ENCODE results near the gene LGALS1. TPM values are rescaled to one million over a fixed set of nuclear protein-coding genes. Genes with fewer than 3 reads are reported as not detected.

The LGALS1 gene
- total RNA-seq, 6 experiments from 2014 or later, result 34.7 to 267 (median 141) TPM

GRCh38 chr22:37705205-37705604, 29.8 kb downstream of the LGALS1 start:
- intact Hi-C loops (cut with DNase I), result no loop called here
- H3K9me3 ChIP-seq, result no peaks in the 10 kb centered on the region
- 94% methylated on average over 3 of the region's 3 CpGs for WGBS (ENCODE audit: insufficient coverage, low coverage, low lambda C conversion rate, missing lambda C conversion rate)
- no peak overlapping the region for H3K4me3 ChIP-seq
- DNase-seq (no peak), ATAC-seq (no peak)
- H3K36me3 ChIP-seq, result no peaks in the 10 kb centered on the region
- no peak overlapping the region for H3K27ac ChIP-seq
- TF ChIP-seq, protein P1, sequence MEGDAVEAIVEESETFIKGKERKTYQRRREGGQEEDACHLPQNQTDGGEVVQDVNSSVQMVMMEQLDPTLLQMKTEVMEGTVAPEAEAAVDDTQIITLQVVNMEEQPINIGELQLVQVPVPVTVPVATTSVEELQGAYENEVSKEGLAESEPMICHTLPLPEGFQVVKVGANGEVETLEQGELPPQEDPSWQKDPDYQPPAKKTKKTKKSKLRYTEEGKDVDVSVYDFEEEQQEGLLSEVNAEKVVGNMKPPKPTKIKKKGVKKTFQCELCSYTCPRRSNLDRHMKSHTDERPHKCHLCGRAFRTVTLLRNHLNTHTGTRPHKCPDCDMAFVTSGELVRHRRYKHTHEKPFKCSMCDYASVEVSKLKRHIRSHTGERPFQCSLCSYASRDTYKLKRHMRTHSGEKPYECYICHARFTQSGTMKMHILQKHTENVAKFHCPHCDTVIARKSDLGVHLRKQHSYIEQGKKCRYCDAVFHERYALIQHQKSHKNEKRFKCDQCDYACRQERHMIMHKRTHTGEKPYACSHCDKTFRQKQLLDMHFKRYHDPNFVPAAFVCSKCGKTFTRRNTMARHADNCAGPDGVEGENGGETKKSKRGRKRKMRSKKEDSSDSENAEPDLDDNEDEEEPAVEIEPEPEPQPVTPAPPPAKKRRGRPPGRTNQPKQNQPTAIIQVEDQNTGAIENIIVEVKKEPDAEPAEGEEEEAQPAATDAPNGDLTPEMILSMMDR (IDR thresholded peaks at IDR 0.05), result no peak
- no peak for TF ChIP-seq POLR2A (IDR thresholded peaks at IDR 0.05)
- no peaks in the 10 kb centered on the region for H3K27me3 ChIP-seq
- H3K4me1 ChIP-seq, result no peaks in the 10 kb centered on the region

DNA sequence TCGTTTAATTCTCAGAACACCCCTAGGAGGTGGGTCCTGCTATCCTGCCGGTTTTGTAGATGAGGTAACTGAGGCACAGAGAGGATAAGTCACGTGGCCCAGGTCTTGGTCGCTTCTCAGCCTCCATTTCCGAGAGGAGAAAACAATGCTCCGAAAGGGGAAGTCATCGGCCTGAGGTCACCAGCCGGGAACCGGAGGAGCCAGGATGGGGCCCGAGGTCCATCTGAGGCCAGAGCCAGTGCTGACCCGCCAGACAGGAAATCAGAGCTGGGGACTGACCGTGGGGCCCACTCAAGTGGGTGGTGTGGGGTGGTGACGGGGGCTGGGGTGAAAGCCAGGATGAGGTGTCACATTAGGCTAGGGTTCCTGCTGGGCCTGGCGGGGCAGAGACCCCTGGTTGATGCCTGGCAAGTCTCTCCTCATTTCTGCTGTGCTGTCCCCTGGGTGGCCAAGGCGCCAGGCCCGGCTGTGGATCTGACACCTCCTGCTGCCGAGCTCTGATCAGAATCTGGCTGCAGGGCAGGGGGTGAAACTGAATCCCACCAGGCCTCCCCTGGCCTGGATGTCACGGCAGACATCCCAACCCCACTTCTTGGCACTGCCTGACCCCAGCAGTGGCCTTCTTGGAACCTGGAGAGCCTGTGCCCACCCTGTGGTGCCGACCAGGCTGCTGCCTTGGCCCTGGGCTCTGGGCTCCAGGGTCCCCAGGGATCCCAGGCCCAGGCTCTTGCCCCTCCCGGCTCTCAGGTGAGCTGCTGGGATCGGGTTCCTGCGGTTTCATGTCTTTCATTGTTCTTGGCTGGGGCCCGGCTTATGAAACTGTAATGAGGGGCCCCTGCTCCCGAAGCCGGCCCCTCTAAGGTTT, 33.4 kb downstream of the LGALS1 start:
- WGBS (ENCODE audit: insufficient coverage, low coverage, low lambda C conversion rate, missing lambda C conversion rate), result 45% methylated on average over 12 of the region's 25 CpGs
- TF ChIP-seq POLR2A (IDR thresholded peaks at IDR 0.05), result no peak
- TF ChIP-seq, protein P1 (IDR thresholded peaks at IDR 0.05), result no peak
- Histone ChIP-seq H3K9me3 (no peaks in the 10 kb centered on the region), H3K27ac (no peak overlapping the region), H3K27me3 (no peaks in the 10 kb centered on the region), H3K36me3 (no peaks in the 10 kb centered on the region), H3K4me3 (no peak overlapping the region), H3K4me1 (no peaks in the 10 kb centered on the region)
- DNase-seq (peak in 2 of 3 donors; percentile 64 to 72), ATAC-seq (peak; percentile 76 to 92 (median 82))
- intact Hi-C loops (cut with DNase I), result no loop called here

GRCh38 chr22:37709445-37709765, 34.0 kb downstream of the LGALS1 start:
- Histone ChIP-seq H3K27me3 (no peaks in the 10 kb centered on the region), H3K4me1 (no peaks in the 10 kb centered on the region), H3K4me3 (no peak overlapping the region), H3K27ac (no peak overlapping the region), H3K36me3 (no peaks in the 10 kb centered on the region), H3K9me3 (no peaks in the 10 kb centered on the region)
- no CpG with 5 or more reads among the region's 15 CpGs for WGBS (ENCODE audit: insufficient coverage, low coverage, low lambda C conversion rate, missing lambda C conversion rate)
- DNase-seq, result no peak
- ATAC-seq, result peak in 1 of 4 donors; percentile 18
- TF ChIP-seq POLR2A (IDR thresholded peaks at IDR 0.05), result no peak
- TF ChIP-seq, protein P1 (IDR thresholded peaks at IDR 0.05), result no peak
- intact Hi-C loops (cut with DNase I), result no loop called here

GRCh38 chr22:37710675-37711074, 35.2 kb downstream of the LGALS1 start:
- H3K4me1 ChIP-seq, result no peaks in the 10 kb centered on the region
- H3K27ac ChIP-seq, result no peak overlapping the region
- TF ChIP-seq, protein P1 (IDR thresholded peaks at IDR 0.05), result no peak
- no peak for TF ChIP-seq POLR2A (IDR thresholded peaks at IDR 0.05)
- no peaks in the 10 kb centered on the region for H3K27me3 ChIP-seq
- H3K36me3 ChIP-seq, result no peaks in the 10 kb centered on the region
- intact Hi-C loops (cut with DNase I), result no loop called here
- DNase-seq (no peak), ATAC-seq (peak in 1 of 4 donors; percentile 13)
- no peak overlapping the region for H3K4me3 ChIP-seq
- 90% methylated on average over 2 of the region's 3 CpGs for WGBS (ENCODE audit: insufficient coverage, low coverage, low lambda C conversion rate, missing lambda C conversion rate)
- no peaks in the 10 kb centered on the region for H3K9me3 ChIP-seq

Measured in right lobe of liver (tissue), 6 donors.